Upper lobe of left lung (tissue), 6 donors: ENCODE measurements around the gene MAP3K6. TPM values are rescaled to one million over a fixed set of nuclear protein-coding genes. Genes with fewer than 3 reads are reported as not detected.
"Not testable (repeated sequence)": the region's sequence is repeated elsewhere in the genome, so short reads cannot be mapped to it uniquely, and the experiment has no call there.

Experiments
- ATAC-seq, 2 donors: fragments of 200-7000 bp; cut with Tn5 transposase; one replicate each; pipeline ENCODE4 v1.9.1; 2022; ENCODE audit warnings: mild to moderate bottlenecking in 2 of 2, moderate library complexity in 2 of 2; ENCODE audit not compliant: low FRiP score in 2 of 2
- DNase-seq, 2 donors: peaks; one replicate each; pipeline ENCODE4 v3.0.0-alpha.2; 2019 to 2020
- H3K27ac ChIP-seq, 4 donors: fragments of 200-600 bp; sonication (generic); one replicate each; pipeline ENCODE4 v1.5.1; 2016 to 2019
- H3K27me3 ChIP-seq, 4 donors: fragments of 200-600 bp; sonication (generic); one replicate each; pipeline ENCODE4 v1.5.1; 2017 to 2019
- H3K36me3 ChIP-seq, 4 donors: fragments of 200-600 bp; sonication (generic); one replicate each; pipeline ENCODE4 v1.5.1; 2016 to 2019
- H3K4me1 ChIP-seq, 4 donors: fragments of 200-600 bp; sonication (generic); one replicate each; pipeline ENCODE4 v1.5.1; 2018 to 2019
- H3K4me3 ChIP-seq, 4 donors: fragments of 200-600 bp; sonication (generic); one replicate each; pipeline ENCODE4 v1.5.1; 2017 to 2019; ENCODE audit warnings: mild to moderate bottlenecking in 2 of 4, moderate library complexity in 1 of 4
- H3K9me3 ChIP-seq, 4 donors: fragments of 200-600 bp; sonication (generic); one replicate each; pipeline ENCODE4 v1.5.1; 2018 to 2019
- CTCF ChIP-seq, 6 experiments: fragments of 450-650 bp in 4 of 6; fragments of 200-600 bp in 2 of 6; sonication (generic) in 2 of 6; IDR thresholded peaks; one replicate each; pipeline ENCODE4 v1.5.1; 2016 to 2019; ENCODE audit warnings: antibody characterized with exemption in 6 of 6
- EP300 ChIP-seq, 4 donors: sonication (generic); formaldehyde crosslinking; IDR thresholded peaks; one replicate each; pipeline ENCODE4 v1.5.1; 2017; ENCODE audit warnings: antibody characterized with exemption in 4 of 4, control low read depth in 2 of 4
- POLR2A ChIP-seq, 4 donors: fragments of 450-650 bp; IDR thresholded peaks; one replicate each; pipeline ENCODE4 v1.5.1; 2016 to 2017; ENCODE audit warnings: antibody characterized with exemption in 4 of 4, mild to moderate bottlenecking in 2 of 4
- POLR2AphosphoS5 ChIP-seq, 2 donors: sonication (generic); formaldehyde crosslinking; IDR thresholded peaks; one replicate each; pipeline ENCODE4 v1.5.1; 2017; ENCODE audit warnings: antibody characterized with exemption in 2 of 2
- WGBS, 2 donors: methylation state at CpG; one replicate each; pipeline ENCODE4 v1.1.5; 2017 to 2018; 5-methylcytosine and 5-hydroxymethylcytosine counted together
- total RNA-seq, 6 donors: library from RNA; depleted of rRNA in 4 of 6; stranded (reverse); fragments of >200 nt in 4 of 6; gene quantifications; one replicate each; pipeline versions ENCODE4 v1.1.0 to v1.2.1, GENCODE V29; 2016 to 2021
- donor health status: DM: no; HTN: no; CAD: no; lungs with moderate emphysema.
- donor health status: DM: no; HTN: yes; CAD: no; lungs with severe emphysema.

Gene MAP3K6
- total RNA-seq, 6 donors from 2014 or later: 36.6 to 302 (median 118) TPM

GRCh38 chr1:27392778-27393635, 26.2 kb upstream of the MAP3K6 start:
- WGBS, 2 donors: 40 to 77% methylated on average over 12 to 30 of the region's 30 CpGs
- ATAC-seq (no peak), DNase-seq (no peak)
- H3K36me3 ChIP-seq: no peaks in the 10 kb centered on the region
- peak overlapping the region in 3 of 4 donors; percentile 1 to 81 (median 38) for H3K27ac ChIP-seq
- no peaks in the 10 kb centered on the region for H3K9me3 ChIP-seq
- no peaks in the 10 kb centered on the region for H3K27me3 ChIP-seq
- peak overlapping the region; percentile 27 to 56 (median 48) for H3K4me3 ChIP-seq
- peaks cover 29 to 52% (median 34%) of the 10 kb centered on the region in 4 donors for H3K4me1 ChIP-seq
- TF ChIP-seq EP300 (IDR thresholded peaks at IDR 0.05) (no peak), CTCF (IDR thresholded peaks at IDR 0.05) (peak in 3 of 6 experiments; percentile 0 to 21 (median 7)), POLR2AphosphoS5 (IDR thresholded peaks at IDR 0.05) (no peak), POLR2A (IDR thresholded peaks at IDR 0.05) (no peak)

GRCh38 chr1:27392096-27392777, 25.5 kb upstream of the MAP3K6 start, which contains the start of gene GPR3:
Gene GPR3 (plus strand): TSS chr1:27392622. CDS start chr1:27393799, 1,177 bp downstream.
- no peaks in the 10 kb centered on the region for H3K27me3 ChIP-seq
- ATAC-seq: peak; percentile 90 to 95
- 5 to 34% methylated on average over 8 to 32 of the region's 69 CpGs for WGBS, 2 donors
- H3K36me3 ChIP-seq: no peaks in the 10 kb centered on the region
- H3K4me3 ChIP-seq: peak within 1 kb of the TSS; percentile 27 to 56 (median 48)
- no peaks in the 10 kb centered on the region for H3K9me3 ChIP-seq
- peaks cover 29 to 48% (median 33%) of the 10 kb centered on the region in 4 donors for H3K4me1 ChIP-seq
- peak within 1 kb of the TSS; percentile 73 to 88 (median 79) for H3K27ac ChIP-seq
- DNase-seq: peak; percentile 90 to 98
- peak; percentile 45 to 71 for TF ChIP-seq POLR2AphosphoS5 (IDR thresholded peaks at IDR 0.05)
- TF ChIP-seq POLR2A (IDR thresholded peaks at IDR 0.05): no peak
- TF ChIP-seq CTCF (IDR thresholded peaks at IDR 0.05): peak; percentile 15 to 69 (median 57)

GRCh38 chr1:27391511-27392095, 24.8 kb upstream of the MAP3K6 start:
- H3K27me3 ChIP-seq: no peaks in the 10 kb centered on the region
- peak overlapping the region in 3 of 4 donors; percentile 43 to 56 (median 53) for H3K4me3 ChIP-seq
- WGBS, 2 donors: 13% methylated on average over 6 to 11 of the region's 13 CpGs
- H3K36me3 ChIP-seq: no peaks in the 10 kb centered on the region
- TF ChIP-seq POLR2A (IDR thresholded peaks at IDR 0.05) (peak in 2 of 4 donors; percentile 13 to 32), CTCF (IDR thresholded peaks at IDR 0.05) (no peak), POLR2AphosphoS5 (IDR thresholded peaks at IDR 0.05) (peak; percentile 64 to 71), EP300 (IDR thresholded peaks at IDR 0.05) (peak in 1 of 4 donors; percentile 59)
- DNase-seq (peak in 1 of 2 donors; percentile 77), ATAC-seq (peak; percentile 5 to 10)
- H3K9me3 ChIP-seq: no peaks in the 10 kb centered on the region
- H3K4me1 ChIP-seq: peaks cover 24 to 43% (median 31%) of the 10 kb centered on the region in 4 donors
- H3K27ac ChIP-seq: peak overlapping the region; percentile 73 to 88 (median 79)

GRCh38 chr1:27388337-27389005, 21.7 kb upstream of the MAP3K6 start:
- no peak overlapping the region for H3K4me3 ChIP-seq
- no peaks in the 10 kb centered on the region for H3K36me3 ChIP-seq
- ATAC-seq: peak in 1 of 2 donors; percentile 41
- WGBS, 2 donors: 40 to 50% methylated on average over 5 of the region's 5 CpGs
- DNase-seq: peak in 1 of 2 donors; percentile 83
- H3K9me3 ChIP-seq: no peaks in the 10 kb centered on the region
- no peaks in the 10 kb centered on the region for H3K27me3 ChIP-seq
- H3K27ac ChIP-seq: peak overlapping the region in 3 of 4 donors; percentile 46 to 88 (median 81)
- TF ChIP-seq CTCF (IDR thresholded peaks at IDR 0.05) (peak; percentile 81 to 92 (median 88)), POLR2A (IDR thresholded peaks at IDR 0.05) (no peak)
- peaks cover 22 to 31% (median 27%) of the 10 kb centered on the region in 4 donors for H3K4me1 ChIP-seq

GRCh38 chr1:27384797-27385196, 18.0 kb upstream of the MAP3K6 start:
- not testable (repeated sequence) for H3K9me3 ChIP-seq, DNase-seq, H3K27ac ChIP-seq, H3K27me3 ChIP-seq, H3K36me3 ChIP-seq, H3K4me3 ChIP-seq, ATAC-seq
- WGBS, 2 donors: 90 to 94% methylated on average over 3 of the region's 3 CpGs
- peaks cover 10 to 28% (median 23%) of the 10 kb centered on the region in 4 donors for H3K4me1 ChIP-seq
